Measurements from ENCODE around the gene KLHL13.

DNA sequence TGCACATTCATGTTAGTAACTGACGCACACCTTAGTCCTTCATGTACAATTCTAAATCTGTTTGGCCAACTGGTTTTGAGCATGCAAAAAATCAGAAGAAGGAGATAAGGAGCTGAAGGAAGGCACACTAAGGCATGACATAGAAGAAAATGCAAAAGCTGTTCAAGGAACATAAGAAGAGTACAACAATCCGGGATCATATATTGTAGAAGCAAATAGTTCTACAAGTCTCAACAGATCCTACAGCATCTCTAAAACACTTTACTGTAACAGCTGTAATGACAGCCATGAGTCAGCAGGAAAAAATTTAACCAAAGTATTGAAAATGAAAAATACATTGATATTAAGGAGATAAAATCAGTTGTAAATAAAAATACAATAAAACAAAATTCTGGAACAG, 57.7 kb downstream of the KLHL13 start:
- TF ChIP-seq, protein P1, sequence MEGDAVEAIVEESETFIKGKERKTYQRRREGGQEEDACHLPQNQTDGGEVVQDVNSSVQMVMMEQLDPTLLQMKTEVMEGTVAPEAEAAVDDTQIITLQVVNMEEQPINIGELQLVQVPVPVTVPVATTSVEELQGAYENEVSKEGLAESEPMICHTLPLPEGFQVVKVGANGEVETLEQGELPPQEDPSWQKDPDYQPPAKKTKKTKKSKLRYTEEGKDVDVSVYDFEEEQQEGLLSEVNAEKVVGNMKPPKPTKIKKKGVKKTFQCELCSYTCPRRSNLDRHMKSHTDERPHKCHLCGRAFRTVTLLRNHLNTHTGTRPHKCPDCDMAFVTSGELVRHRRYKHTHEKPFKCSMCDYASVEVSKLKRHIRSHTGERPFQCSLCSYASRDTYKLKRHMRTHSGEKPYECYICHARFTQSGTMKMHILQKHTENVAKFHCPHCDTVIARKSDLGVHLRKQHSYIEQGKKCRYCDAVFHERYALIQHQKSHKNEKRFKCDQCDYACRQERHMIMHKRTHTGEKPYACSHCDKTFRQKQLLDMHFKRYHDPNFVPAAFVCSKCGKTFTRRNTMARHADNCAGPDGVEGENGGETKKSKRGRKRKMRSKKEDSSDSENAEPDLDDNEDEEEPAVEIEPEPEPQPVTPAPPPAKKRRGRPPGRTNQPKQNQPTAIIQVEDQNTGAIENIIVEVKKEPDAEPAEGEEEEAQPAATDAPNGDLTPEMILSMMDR (conservative IDR thresholded peaks at IDR 0.05), result no peak
- no peak for TF ChIP-seq EZH2 (IDR thresholded peaks at IDR 0.05; ENCODE audit: low read depth)
